Ramos (cell line): ENCODE measurements around the gene MAP2K1.
"Not testable (repeated sequence)": the region's sequence is repeated elsewhere in the genome, so short reads cannot be mapped to it uniquely, and the experiment has no call there.

Experiments used
- in situ Hi-C: fragments of 300-500 bp; cut with MboI; formaldehyde crosslinking; loops from one replicate; pipeline ENCODE4 v1.14.3; 2022; ENCODE audit warnings: low sequenced_read_pairs; ENCODE audit not compliant: unreplicated experiment

Gene MAP2K1

DNA sequence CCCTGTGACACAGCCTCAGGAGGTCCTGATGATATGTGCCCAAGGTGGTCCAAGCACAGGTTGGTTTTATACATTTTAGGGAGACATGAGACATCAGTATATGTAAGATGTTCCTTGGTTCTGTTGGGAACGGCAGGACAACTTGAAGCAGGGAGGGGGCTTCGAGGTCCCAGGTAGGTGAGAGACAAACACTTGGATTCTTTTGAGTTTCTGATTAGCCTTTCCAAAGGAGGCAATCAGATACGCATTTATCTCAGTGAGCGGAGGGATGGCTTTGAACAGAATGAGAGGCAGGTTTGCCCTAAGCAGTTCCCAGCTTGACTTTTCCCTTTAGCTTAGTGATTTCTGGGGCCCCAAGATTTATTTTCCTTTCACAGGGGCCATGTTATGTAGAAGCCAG, 84.1 kb downstream of the MAP2K1 start:
- in situ Hi-C loops: not testable (repeated sequence)

DNA sequence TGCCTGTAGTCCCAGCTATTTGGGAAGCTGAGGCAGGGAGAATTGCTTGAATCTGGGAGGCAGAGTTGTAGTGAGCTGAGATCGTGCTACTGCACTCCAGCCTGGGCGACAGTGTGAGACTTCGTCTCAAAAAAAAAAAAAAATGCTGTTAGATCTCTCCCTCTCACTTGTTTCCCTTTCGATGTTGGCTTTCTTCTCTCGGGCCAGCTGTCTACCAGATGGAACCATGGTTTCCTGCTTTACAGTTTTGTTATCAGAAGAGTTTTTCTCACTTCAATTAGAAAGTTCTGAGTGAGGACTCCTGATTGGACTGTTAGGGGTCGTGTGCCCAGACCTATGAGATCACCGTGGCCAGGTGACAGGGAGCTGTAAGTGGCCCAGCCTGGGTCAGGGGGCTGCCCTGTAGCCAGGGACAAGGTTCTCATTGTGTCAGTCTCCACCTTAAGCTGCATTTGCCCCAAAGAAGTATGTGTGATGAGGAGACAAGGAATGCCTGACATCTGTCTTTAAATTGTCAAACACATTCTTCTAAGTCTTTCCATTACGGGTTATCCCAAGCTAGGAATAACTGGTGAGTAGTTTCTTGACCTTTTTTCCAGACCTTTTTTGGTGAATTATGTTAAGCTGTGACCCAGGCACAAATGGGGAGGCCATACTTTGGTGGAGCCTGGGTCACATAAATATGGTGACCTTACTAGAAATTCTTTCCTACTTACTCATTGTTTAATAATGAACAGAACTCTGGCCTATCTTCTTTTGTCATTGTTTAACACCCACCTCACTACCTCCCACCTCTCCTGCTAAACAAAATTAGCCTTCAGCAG, 85.7 kb downstream of the MAP2K1 start:
- in situ Hi-C loops: no loop called here

DNA sequence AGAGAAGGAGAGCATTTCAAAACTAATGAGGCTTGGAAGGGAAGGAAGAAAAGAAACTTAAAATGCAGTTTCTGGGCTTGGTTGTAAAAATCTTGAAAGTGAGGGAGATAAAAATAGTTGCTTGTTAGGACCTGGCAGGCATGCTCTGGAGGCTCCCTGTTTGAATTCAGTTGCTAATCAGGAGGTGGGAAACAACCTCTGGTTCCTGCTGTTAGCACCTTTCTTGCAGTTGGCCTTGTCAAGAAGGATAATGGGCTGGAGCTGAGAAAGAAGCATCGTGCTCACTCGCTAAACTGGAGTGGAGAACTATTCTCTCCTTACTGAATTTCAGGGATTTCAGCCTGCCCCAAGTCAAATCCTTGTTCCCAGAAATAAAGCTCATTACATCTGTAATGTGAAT, 87.4 kb downstream of the MAP2K1 start:
- in situ Hi-C loops: no loop called here

DNA sequence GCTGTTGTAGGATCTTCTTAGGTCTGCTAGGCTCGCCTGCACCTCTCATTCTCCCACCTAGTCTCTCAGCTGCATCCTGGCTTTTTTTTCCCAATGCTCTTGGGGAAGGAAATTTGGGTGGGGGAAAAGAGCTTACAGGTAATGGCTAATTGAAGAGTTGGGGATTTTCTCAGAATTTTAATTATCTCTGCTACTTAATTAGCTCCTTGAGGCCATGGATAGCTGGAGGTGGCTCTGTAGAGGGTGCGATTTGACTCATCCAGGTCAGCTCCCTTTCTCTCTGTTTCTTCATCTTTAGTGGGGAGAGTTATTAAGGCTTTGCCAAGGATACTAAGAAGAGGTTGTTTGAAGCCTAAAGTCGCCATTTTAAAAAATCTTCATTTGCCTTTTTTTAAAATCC, 88.3 kb downstream of the MAP2K1 start:
- in situ Hi-C loops: no loop called here

DNA sequence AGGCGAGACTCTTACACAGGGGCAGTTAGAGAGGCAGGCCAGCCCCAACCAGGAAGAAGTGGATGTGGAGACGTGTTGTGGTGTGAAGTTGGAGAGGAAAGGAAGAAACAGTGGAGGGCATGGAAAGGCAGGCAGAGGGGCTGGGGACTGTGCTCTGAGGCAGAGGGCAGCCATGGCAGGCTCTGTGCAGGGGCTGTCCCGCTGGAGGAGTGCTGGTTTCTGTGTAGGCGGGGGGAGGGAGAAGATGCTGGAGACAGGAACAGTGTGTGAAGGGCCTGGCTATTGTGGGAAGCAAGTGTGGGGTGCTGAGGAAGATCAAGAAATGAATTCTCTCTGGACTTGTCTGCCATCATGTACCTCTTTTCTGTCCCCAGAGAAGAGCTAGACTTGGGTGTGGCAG, 89.8 kb downstream of the MAP2K1 start:
- in situ Hi-C loops: no loop called here

DNA sequence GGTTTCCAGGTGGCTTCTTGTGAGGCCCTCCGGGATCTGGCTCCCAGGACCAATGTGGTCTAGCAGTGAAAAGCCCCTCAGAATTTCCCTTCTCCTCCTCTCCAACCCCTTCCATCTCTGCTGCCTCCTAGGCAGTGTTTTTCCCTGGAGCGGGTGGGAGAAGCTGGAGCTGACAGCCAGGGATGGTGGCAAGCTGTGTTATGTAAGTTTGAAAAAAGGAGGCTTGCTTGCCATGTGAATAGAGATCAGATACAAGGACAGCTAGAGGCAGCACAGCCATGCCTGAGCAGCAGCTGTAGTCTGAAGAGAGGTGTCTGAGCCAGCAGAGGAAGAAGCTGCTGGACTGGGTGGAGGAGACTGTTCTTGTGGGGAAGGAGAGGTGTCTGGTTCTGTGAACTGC, 90.3 kb downstream of the MAP2K1 start:
- in situ Hi-C loops: no loop called here

DNA sequence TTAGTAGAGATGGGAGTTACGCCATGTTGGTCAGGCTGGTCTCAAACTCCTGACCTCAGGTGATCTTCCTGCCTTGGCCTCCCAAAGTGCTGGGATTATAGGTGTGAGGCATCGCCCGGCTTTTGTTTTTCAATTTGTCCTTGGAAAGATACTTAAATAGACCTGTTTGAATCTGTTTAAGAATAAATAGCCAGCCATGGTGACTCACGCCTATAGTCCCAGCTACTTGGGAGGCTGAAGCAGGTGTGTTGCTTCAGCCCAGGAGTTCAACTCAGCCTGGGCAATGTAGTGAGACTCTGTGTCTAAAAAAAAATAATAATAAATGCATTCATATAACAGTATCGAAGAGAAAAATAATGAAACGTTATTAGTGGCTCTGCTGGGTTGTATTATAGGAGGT, 93.6 kb downstream of the MAP2K1 start:
- in situ Hi-C loops: no loop called here

DNA sequence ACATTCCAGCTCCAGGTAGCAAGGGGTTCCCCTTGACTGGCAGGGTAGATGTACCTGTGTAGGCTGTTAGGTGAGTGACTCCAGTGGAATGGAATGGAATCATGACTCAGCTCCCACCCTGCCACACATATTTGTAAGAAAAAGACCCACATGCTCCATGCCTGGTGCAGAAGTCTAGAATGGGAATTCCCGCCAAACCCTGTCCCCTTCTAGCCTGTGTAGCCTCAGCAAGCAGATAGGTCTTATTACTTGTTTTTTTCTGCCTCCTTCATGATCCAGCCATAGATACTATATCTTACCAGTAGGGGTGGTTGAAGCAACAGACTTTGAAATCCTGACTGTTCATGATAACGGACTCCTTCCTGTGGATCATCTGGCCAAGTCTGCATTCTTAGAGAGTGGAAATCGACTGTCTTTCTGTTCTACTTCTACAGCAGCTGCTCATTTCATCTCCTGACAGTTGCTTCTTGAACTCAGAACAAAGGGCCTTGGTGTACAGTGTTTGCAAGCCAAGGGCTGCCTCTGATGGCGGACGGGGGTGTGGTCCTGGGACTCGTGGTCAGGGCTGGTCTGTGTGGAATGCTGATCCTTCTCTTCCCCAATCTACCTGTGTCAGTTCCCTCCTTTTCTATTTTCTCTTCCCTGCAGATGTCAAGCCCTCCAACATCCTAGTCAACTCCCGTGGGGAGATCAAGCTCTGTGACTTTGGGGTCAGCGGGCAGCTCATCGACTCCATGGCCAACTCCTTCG, 94.6 kb downstream of the MAP2K1 start:
- in situ Hi-C loops: no loop called here

DNA sequence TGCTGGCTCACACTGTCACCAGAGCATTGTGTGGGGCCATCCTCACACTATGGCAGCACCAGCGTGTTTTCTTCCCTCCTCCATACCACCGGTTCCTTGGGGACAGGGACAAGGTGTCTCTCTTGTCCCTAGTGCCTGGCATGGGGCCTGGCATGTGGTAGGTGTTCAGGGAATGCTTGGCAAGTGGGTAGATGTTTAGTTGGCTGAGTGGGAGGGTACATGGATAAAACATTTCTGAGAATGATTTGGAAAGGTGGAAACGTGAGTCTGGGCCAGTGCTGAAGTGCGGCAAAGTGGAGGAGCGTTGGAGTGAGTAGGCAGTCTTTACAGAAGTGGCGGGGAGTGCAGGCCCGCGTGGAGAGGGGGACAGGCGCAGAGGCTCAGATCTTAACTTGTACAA, 95.8 kb downstream of the MAP2K1 start:
- in situ Hi-C loops: no loop called here

DNA sequence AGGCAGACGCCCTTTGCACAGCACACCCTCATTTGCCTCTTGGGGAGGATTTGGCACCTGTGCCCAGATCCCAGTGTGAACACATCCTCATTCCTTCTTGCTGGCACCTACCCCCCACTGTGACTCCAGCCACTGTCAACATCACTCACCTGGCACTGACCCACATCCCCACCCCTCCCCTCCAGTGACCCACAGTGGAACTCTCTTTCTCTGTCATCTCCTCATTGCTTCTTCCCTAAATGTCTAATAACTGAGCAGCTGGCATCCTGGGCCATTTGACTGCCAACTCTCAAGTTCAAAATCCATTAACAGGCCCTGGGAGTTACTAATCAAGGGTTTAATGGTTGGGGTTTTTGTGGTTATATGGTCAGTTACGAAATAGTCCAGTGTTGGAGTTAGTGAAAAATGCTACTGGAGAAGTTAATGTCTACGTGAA, 96.4 kb downstream of the MAP2K1 start:
- in situ Hi-C loops: no loop called here

DNA sequence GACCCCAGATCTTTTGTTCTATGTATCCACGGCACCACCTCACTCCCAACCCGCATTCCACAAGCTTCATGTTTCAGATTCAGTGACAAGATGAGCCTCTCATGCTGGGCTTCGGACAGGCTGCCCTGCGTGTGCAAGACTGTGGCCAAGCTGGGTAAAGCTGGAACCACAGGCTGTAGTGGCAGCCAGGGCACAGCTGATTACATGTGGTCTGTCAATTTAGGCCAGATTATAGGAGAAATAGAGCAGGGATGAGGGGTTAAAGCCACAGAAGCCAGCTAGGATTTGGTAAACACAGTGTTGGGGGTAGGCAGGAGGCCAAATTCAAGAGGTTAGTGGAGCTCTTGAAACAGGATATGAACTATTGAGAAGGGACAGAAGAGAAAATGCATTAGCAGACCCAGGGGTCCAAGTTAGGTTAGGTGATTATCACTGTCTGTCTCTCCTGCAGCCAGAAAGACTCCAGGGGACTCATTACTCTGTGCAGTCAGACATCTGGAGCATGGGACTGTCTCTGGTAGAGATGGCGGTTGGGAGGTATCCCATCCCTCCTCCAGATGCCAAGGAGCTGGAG, 97.9 kb downstream of the MAP2K1 start:
- in situ Hi-C loops: no loop called here

DNA sequence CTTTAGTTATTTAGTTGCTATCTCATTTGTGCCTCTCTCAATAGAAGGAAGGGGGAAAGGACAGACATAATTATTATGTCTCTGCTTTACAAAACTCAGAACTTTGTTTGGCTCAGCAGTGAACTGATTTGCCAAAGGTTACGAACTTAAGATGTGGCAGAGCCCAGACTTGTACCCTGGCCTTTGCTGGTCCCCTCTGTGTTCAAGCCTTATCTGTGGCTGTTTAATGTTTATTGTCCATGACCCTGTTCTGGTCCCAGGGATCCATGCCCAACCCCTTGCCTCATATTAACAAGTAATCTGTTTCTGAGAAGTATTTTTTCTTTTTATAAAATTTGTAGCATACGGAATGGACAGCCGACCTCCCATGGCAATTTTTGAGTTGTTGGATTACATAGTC, 100.2 kb downstream of the MAP2K1 start:
- in situ Hi-C loops: no loop called here

DNA sequence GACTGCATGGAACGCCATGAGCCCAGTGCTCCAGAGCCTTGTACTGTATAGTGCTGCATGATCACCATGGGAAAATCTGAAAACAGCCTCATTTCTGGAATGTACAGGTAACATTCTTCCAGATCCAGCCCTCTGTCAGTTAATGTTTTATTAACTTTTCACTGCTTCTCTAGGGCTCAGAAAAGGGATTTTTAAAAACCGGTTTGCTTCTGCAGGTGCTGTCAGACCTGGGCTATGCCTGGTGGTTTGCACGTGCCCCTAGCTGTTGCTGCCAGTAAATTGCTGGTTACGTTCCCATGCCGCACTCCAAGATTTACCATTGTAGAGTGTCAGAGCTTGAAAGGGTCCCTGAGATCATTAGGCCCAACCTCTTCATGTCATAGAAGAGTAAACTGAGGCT, 101.8 kb downstream of the MAP2K1 start:
- in situ Hi-C loops: no loop called here

DNA sequence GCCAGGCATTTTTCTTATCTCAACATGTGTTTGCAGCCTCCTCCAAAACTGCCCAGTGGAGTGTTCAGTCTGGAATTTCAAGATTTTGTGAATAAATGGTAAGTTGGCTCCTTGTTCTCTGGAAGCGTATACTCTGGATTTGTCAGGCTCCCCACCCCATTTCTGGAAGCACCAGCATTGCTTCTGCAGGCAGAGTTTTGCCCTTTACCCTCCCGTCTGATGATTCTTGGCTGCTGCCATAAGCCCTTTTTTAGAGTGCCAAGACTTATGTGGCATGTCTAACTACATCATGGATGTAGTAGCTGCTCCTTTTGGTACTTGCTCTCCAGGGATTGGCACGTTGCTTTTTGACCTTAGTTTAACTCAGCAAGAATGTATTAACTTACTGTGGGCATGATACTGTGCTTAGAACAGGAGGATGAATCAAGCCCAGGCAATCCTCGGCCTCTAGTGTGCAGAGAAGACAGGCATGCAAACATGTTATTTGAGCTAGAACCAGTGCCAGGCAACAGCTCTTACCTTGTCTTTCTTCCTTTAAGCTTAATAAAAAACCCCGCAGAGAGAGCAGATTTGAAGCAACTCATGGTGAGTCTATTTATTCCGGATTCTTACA, 102.6 kb downstream of the MAP2K1 start:
- in situ Hi-C loops: no loop called here

DNA sequence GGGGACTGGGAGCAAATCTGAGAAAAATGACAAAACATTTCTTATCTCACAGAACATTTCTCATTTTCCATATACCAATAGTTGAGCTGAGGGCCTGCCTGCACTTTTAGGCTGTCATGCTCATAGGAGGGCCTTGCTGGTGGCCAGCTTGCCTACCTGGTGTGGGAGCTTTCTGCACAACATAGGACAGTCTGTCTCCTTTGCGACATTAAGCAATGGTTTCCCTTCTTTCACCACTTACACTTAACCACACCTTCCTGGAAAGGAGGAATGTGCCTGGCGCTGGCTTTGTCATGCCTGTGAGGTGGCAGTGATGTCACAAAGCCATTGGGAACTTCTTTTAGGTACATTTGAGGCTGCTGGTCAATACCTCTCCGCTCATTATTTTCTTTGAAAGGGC, 105.1 kb downstream of the MAP2K1 start:
- in situ Hi-C loops: loop anchor here (10.0 kb wide), 1 partner anchor 137 kb away; the partner anchor contains the start of gene TIPIN

DNA sequence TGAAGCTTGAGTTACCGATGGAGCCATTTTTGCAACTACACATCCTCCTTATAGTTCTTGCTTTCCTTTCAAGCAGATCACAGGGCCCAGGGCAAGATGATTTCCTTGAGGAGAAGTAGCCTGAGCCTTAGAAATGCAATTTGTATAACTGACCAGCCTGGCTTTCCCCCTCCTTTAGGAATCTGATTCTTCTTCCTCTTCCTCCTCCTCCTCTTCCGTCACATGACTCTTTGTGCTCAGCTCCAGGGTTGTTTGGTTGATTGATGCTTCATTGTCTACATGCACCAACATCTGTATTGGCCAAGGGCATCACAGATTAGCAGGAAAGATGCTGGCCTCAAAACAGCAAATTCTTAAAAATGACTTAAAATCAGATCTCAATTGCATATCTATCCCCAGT, 107.5 kb downstream of the MAP2K1 start:
- in situ Hi-C loops: loop anchor here (10.0 kb wide), 1 partner anchor 139 kb away; the partner anchor contains the start of gene TIPIN

DNA sequence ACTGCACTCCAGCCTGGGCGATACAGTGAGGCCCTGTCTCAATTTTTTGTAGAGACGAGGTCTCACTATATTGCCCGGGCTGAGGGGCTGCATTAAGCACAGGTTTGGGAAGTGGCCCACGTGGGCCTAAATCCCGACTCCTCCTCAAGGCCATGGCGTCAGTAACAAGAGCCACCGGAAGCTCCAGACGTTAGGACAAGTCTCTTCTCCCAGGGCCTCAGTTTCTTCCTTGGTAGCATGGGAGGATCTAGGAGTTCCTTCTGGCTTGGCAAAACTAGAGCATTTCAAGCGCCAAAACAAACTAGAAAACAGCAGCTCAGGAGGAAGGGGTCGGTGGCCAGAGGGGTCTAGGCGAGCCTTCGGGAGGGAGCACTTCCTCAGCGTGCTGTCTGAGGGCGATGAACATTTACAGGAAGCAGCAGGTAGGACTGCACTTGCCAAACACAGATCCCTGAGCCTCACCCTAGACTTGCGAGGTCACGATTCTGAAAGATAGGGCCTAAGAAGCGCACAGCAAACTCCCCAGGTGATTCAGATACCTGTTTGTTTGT, 110.3 kb downstream of the MAP2K1 start:
- in situ Hi-C loops: loop anchor here (10.0 kb wide), 1 partner anchor 142 kb away; the partner anchor contains the start of gene TIPIN

DNA sequence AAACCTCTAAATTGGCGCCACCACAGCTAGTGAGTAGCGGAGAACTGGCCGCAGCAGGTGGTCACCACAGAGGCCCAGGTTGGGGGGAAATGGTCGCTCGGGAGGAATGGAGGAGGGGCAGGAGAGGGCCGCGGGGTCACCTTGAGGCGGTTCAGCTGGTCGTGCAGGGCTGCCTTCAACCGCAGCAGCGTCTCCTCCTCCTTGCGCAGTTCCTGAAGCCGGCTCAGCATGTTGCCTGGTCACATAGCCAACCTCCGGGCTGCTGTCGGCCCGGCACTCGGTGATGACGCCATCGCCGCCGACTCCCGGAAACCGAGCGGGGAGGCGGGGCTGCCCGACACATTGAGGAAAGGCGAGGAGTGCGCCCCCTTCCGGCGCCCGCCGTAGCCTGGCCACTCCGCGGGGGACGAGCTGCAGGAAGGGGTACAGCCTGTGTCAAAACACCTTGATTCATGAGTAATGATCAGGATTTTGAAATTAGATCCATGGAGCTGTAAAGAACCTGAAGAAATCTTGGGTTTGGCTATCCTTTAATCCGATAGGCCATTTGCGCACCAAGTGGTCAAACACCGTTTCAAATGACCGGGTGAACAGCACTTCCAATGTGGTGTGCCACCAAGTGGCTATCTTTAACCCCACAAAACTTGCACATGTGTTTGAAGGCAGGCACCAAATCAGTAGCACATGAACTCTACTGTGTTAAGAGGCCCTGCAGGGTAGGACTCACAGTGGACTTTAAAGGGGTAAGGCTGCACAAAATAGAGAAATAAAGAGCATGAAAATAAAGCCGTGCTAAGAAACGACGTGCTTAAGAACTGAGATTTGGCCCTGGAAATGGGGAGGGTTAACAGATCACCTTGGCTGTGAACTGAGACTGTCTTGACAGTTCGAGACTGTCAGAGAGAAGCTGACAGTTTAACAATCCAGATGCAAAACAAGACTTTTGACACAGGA, 111.1 kb downstream of the MAP2K1 start, which contains the start of gene SNAPC5:
SNAPC5 (minus strand) TSS at position 261 of the 954 bp plus-strand sequence; CDS start at position 230, 31 bp downstream.
- in situ Hi-C loops: loop anchor here (10.0 kb wide), 1 partner anchor 143 kb away; the partner anchor contains the start of gene TIPIN
